GF-D8 (cell line): Measurements from ENCODE around the gene GALNT5.
"Not testable (repeated sequence)": the region's sequence is repeated elsewhere in the genome, so short reads cannot be mapped to it uniquely, and the experiment has no call there.

Source experiments
- DNase-seq: peaks from one replicate; lab custom pipeline; 2025; lab: John Stamatoyannopoulos, UW

GALNT5 gene

GRCh38 chr2:157246765-157247407 is 10.6 kb upstream of the GALNT5 start:
- no peak for DNase-seq

DNA sequence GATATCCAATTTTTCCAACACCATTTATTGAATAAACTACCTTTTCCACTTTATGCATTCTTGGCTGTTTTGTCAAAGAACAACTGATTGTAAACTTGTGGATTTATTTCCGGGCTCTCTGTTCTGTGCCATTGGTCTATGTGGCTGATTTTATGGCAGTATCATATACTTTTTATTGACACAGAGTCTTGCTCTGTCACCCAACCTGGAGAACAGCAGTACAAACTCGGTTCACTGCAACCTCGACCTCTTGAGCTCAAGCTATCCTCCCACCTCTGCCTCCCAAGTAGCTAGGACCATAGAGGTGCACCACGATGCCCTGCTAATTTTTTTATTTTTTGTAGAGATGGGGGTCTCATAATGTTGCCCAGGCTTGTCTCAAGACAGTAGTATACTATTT is 6.7 kb upstream of the GALNT5 start:
- DNase-seq: no peak

DNA sequence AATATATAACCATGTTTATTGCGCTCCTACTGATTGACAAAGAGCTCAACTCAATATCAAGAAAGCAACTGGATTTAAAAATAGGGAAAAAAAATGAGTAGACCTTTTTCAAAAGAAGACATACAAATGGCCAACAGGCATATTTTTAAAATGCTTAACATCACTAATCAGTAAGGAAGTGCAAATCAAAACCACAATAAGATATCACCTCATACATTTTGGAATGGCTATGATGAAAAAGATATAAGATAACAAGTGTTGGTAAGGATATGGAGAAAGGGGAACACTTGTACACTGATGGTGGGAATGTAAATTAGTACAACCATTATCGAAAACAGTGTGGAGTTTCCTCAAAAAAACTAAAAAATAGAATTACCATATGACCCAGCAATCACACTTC is 5.6 kb upstream of the GALNT5 start:
- no peak for DNase-seq

DNA sequence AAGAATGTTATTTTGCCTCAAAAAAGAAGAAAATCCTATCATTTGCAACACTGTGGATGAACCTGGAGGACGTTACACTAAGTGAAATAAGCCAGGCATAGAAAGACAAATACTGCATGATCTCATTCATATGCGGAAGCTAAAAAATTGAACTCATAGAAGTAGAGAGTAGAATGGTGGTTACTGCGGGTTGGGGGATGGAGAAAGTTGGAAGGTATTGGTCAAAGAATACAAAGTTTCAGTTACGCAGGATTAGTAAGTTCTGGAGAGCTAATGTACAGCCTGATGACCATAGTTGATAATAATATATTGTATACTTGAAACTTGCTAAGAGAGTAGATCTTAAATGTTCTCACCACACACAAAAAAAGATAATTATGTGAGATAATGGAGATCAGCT is 5.0 kb upstream of the GALNT5 start:
- DNase-seq: no peak

GRCh38 chr2:157254041-157254440 is 3.5 kb upstream of the GALNT5 start:
- DNase-seq: no peak

DNA sequence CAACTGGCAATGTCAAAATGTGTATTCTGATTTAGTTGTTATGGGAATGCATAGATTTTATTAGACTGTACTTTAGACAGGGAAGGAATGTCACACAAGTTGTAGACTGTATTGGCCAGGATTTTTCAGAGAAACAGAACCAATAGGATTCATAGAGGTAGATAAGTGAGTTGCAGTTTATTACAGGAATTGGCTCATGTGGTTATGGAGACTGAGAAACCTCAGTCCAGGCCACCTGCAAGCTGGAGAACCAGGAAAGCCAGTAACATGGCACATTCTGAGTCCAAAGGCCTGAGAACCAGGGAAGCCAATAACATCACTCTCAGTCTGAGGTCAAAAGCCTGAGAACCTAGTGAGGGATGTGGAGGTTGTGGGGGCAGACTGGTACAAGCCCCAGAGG is 1.8 kb upstream of the GALNT5 start:
- DNase-seq: no peak

- DNase-seq: no peak
Observed at GRCh38 chr2:157256626-157257025, 879 bp upstream of the GALNT5 start.

- no peak for DNase-seq
Observed at GRCh38 chr2:157258520-157259326, 1.2 kb downstream of the GALNT5 start.

DNA sequence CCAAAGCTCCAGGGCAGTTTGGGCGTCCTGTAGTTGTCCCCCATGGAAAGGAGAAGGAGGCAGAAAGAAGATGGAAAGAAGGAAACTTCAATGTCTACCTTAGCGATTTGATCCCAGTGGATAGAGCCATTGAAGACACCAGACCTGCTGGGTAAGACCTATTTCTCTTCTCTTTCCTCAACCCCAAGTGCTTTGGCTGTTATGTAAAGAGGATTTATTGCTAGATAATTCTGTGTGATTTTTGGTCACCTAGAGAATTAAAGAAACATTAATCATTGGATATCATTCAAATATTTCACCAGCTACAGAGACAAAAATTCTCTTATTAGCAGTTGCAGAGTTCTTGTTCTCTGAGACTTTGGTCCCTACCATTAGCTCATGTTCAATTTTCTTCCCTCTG is 1.9 kb downstream of the GALNT5 start:
- DNase-seq: no peak

DNA sequence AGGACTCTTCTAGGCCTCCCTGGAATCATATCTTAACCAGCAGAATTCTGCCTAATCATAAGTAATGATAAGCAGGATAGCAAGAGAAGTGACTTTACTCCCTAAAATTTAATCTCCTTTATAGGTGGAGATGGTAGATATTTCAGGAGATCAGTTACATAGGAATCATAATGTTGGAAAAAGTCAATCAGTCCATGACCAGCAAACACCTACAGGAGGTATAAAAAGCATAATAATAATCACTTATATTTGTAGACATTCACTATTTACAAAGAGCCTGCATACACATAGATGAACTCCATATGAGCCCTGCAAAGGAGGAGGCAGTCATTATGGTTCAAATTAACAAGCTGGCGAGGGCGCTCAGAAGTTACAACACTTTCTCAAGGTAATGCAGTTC is 2.5 kb downstream of the GALNT5 start:
- no peak for DNase-seq

- DNase-seq: no peak
Observed at GRCh38 chr2:157260533-157261198, 3.2 kb downstream of the GALNT5 start.

- DNase-seq: no peak
Observed at GRCh38 chr2:157261199-157261782, 3.8 kb downstream of the GALNT5 start.

DNA sequence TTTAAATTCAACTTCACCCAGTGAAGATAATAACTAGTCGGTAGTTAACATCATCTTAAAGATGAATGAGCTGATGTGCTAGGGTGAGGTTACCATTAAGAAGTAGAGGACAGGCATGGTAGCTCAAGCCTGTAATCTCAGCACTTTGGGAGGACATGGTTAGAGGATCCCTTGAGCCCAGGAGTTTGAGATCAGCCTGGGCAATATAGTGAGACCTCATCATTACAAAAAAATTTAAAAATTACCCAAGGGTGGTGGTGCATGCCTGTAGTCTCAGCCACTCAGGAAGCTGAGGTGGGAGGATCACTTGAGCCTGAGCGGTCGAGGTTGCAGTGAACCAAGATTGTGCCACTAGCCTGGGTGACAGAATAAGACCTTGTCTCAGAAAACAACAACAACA is 4.7 kb downstream of the GALNT5 start:
- DNase-seq: no peak

- DNase-seq: no peak
Observed at GRCh38 chr2:157264099-157264498, 6.6 kb downstream of the GALNT5 start.

GRCh38 chr2:157265825-157266224 is 8.3 kb downstream of the GALNT5 start:
- no peak for DNase-seq

- DNase-seq: no peak
Observed at GRCh38 chr2:157267476-157267875, 10.0 kb downstream of the GALNT5 start.

DNA sequence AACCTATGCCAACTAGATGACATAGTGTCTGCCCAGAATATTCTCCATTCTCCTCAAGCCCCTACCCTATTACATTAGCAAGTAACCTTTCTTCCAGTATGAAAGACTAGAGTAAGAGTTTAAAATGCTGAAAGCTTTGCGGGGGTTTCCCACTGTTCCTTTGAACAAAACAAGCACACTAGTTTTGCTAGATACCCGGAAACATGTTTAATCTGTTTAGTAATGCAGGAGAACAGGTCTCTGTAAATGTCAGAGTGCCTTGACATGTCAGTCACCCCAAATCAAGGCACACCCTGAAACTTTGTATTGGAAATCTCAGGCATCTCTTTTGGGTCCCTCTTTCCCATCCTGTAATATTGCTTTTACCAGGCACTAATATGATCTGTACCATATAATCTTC is 11.6 kb downstream of the GALNT5 start:
- no peak for DNase-seq

GRCh38 chr2:157269922-157270321 is 12.4 kb downstream of the GALNT5 start:
- no peak for DNase-seq

GRCh38 chr2:157271590-157272203 is 14.2 kb downstream of the GALNT5 start:
- no peak for DNase-seq

- DNase-seq: not testable (repeated sequence)
Observed at GRCh38 chr2:157279311-157279710, 21.8 kb downstream of the GALNT5 start.

GRCh38 chr2:157281316-157281715 is 23.8 kb downstream of the GALNT5 start:
- no peak for DNase-seq

- DNase-seq: no peak
Observed at GRCh38 chr2:157283468-157283867, 26.0 kb downstream of the GALNT5 start.
